ENCODE measurements around the gene STARD3.

DNA sequence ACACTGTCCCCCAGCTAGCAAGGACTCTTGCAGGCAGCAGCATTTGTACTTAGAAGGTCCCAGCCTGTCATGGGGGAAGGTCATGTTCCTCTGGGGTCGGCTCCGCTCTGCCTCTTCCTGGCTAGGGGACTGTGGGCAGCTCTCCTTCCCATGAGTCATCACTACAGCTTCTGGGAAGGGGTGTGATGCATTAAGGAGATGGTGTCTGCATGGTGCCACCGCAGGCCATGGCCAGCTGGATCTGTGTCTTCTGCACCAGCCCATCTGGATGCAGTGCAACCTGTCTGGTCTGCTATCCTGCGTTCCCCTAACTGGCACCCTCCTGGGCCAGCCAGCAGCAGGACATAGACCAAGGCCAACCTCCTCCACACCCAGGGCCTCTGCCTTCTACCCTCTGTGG lies 6.3 kb downstream of the STARD3 start:
- no peak for TF ChIP-seq POLR2A (IDR thresholded peaks at IDR 0.05; ENCODE audit: low read depth)
- TF ChIP-seq, protein P1, sequence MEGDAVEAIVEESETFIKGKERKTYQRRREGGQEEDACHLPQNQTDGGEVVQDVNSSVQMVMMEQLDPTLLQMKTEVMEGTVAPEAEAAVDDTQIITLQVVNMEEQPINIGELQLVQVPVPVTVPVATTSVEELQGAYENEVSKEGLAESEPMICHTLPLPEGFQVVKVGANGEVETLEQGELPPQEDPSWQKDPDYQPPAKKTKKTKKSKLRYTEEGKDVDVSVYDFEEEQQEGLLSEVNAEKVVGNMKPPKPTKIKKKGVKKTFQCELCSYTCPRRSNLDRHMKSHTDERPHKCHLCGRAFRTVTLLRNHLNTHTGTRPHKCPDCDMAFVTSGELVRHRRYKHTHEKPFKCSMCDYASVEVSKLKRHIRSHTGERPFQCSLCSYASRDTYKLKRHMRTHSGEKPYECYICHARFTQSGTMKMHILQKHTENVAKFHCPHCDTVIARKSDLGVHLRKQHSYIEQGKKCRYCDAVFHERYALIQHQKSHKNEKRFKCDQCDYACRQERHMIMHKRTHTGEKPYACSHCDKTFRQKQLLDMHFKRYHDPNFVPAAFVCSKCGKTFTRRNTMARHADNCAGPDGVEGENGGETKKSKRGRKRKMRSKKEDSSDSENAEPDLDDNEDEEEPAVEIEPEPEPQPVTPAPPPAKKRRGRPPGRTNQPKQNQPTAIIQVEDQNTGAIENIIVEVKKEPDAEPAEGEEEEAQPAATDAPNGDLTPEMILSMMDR (IDR thresholded peaks at IDR 0.05), result no peak
- TF ChIP-seq EP300 (IDR thresholded peaks at IDR 0.05), result no peak
- TF ChIP-seq POLR2AphosphoS5 (IDR thresholded peaks at IDR 0.05), result no peak

Measured in esophagus muscularis mucosa (tissue), 4 donors.